CD4-positive, CD25-positive, alpha-beta regulatory T cell (primary cell): ENCODE results near the gene MTMR4. TPM values are rescaled to one million over a fixed set of nuclear protein-coding genes. Genes with fewer than 3 reads are reported as not detected.
A peak's percentile ranks its signal among the peaks of the same experiment; 100 is the strongest.

Source experiments
- ATAC-seq, 2 donors: fragments of 150-1000 bp; cut with Tn5 transposase; one replicate each; pipeline ENCODE4 v1.10.0; 2021; ENCODE audit warnings: low read depth in 2 of 2, moderate number of reproducible peaks in 2 of 2, moderate library complexity in 1 of 2
- DNase-seq, 3 donors: peaks; one replicate each; pipeline versions ENCODE4 v3.0.0 to v3.0.0-alpha.2; 2012 to 2022; ENCODE audit warnings: mixed read lengths in 1 of 3
- H3K27ac ChIP-seq: one replicate; pipeline ENCODE4 v1.7.0; 2013; ENCODE audit warnings: mild to moderate bottlenecking, low read length; ENCODE audit not compliant: insufficient read depth, poor library complexity, severe bottlenecking
- H3K27me3 ChIP-seq: one replicate; pipeline ENCODE4 v1.7.0; 2013; ENCODE audit warnings: low read length; ENCODE audit not compliant: control insufficient read depth, insufficient read depth
- H3K36me3 ChIP-seq: one replicate; pipeline ENCODE4 v1.7.0; 2013; ENCODE audit warnings: mild to moderate bottlenecking, low read length, moderate library complexity; ENCODE audit not compliant: control insufficient read depth, insufficient read depth
- H3K4me1 ChIP-seq: 2 replicates; pipeline ENCODE4 v1.7.0; 2013; ENCODE audit warnings: mild to moderate bottlenecking, low read length; ENCODE audit not compliant: insufficient read depth, control insufficient read depth, poor library complexity, severe bottlenecking
- H3K4me3 ChIP-seq: one replicate; pipeline ENCODE4 v1.7.0; 2013; ENCODE audit warnings: low read depth, mild to moderate bottlenecking, low read length, moderate library complexity
- H3K9me3 ChIP-seq, 2 experiments: 1 replicate in 1 of 2; 2 replicates in 1 of 2; pipeline ENCODE4 v1.7.0; 2013; ENCODE audit warnings: low read length in 2 of 2, mild to moderate bottlenecking in 1 of 2, moderate library complexity in 1 of 2; ENCODE audit not compliant: control insufficient read depth in 2 of 2
- H3K27ac Mint-ChIP-seq, 3 donors: one replicate each; pipeline ENCODE4 v1.8.0; 2020 to 2022; ENCODE audit warnings: mild to moderate bottlenecking in 3 of 3, mixed read lengths in 3 of 3, moderate library complexity in 2 of 3
- H3K27me3 Mint-ChIP-seq: one replicate; pipeline ENCODE4 v1.8.0; 2022; ENCODE audit warnings: mild to moderate bottlenecking, mixed read lengths
- H3K36me3 Mint-ChIP-seq: one replicate; pipeline ENCODE4 v1.8.0; 2020; ENCODE audit warnings: mixed read lengths
- H3K4me1 Mint-ChIP-seq, 4 donors: one replicate each; pipeline ENCODE4 v1.8.0; 2020 to 2022; ENCODE audit warnings: mixed read lengths in 4 of 4, mild to moderate bottlenecking in 1 of 4
- H3K4me3 Mint-ChIP-seq, 4 donors: one replicate each; pipeline ENCODE4 v1.8.0; 2020 to 2022; ENCODE audit warnings: mild to moderate bottlenecking in 4 of 4, mixed read lengths in 4 of 4, moderate library complexity in 3 of 4
- H3K9me3 Mint-ChIP-seq, 7 donors: one replicate each; pipeline ENCODE4 v1.8.0; 2020 to 2022; ENCODE audit warnings: mixed read lengths in 7 of 7, mild to moderate bottlenecking in 3 of 7, moderate library complexity in 2 of 7
- polyA plus RNA-seq, 4 donors: library from polyadenylated mRNA; unstranded; fragments of 300-500 nt; fragmentation: Illumina TruSeq; gene quantifications; one replicate each; pipeline ENCODE4 v1.2.3, GENCODE V29; 2021
- total RNA-seq: library from RNA; stranded (reverse); gene quantifications from one replicate; pipeline ENCODE4 v1.2.3, GENCODE V29; 2022

MTMR4 gene
- total and polyA plus RNA-seq, 5 donors from 2014 or later = 16.5 to 43.6 (median 19.0) TPM

GRCh38 chr17:58527306-58527705 is 12.9 kb upstream of the MTMR4 start:
- DNase-seq (peak in 1 of 3 donors; percentile 28), ATAC-seq (no peak)
- Mint-ChIP-seq H3K4me1 (peaks cover 0 to 2% (median 0%) of the 10 kb centered on the region in 4 donors), H3K27ac (no peak overlapping the region), H3K36me3 (no peaks in the 10 kb centered on the region), H3K4me3 (no peak overlapping the region), H3K27me3 (peaks cover 7% of the 10 kb centered on the region), H3K9me3 (no peaks in the 10 kb centered on the region)
- Histone ChIP-seq H3K9me3 (no peaks in the 10 kb centered on the region), H3K4me3 (no peak overlapping the region), H3K27me3 (peaks cover 3% of the 10 kb centered on the region), H3K27ac (no peak overlapping the region), H3K36me3 (no peaks in the 10 kb centered on the region), H3K4me1 (peaks cover 8% of the 10 kb centered on the region)

GRCh38 chr17:58525239-58525638 is 10.8 kb upstream of the MTMR4 start:
- ATAC-seq (no peak), DNase-seq (no peak)
- Mint-ChIP-seq H3K9me3 (no peaks in the 10 kb centered on the region), H3K4me1 (peaks cover 0 to 2% (median 0%) of the 10 kb centered on the region in 4 donors), H3K27ac (peak overlapping the region in 1 of 3 donors; percentile 65), H3K27me3 (peaks cover 5% of the 10 kb centered on the region), H3K4me3 (no peak overlapping the region), H3K36me3 (no peaks in the 10 kb centered on the region)
- H3K27ac ChIP-seq = no peak overlapping the region
- no peaks in the 10 kb centered on the region for H3K9me3 ChIP-seq
- no peaks in the 10 kb centered on the region for H3K4me1 ChIP-seq
- H3K4me3 ChIP-seq = no peak overlapping the region
- no peaks in the 10 kb centered on the region for H3K36me3 ChIP-seq
- H3K27me3 ChIP-seq = no peaks in the 10 kb centered on the region

GRCh38 chr17:58521680-58522079 is 7.2 kb upstream of the MTMR4 start:
- no peaks in the 10 kb centered on the region for H3K9me3 ChIP-seq
- no peak overlapping the region for H3K4me3 Mint-ChIP-seq
- ATAC-seq = no peak
- peaks cover 5% of the 10 kb centered on the region for H3K27me3 Mint-ChIP-seq
- no peak overlapping the region for H3K27ac ChIP-seq
- no peaks in the 10 kb centered on the region for H3K36me3 ChIP-seq
- no peak for DNase-seq
- no peaks in the 10 kb centered on the region for H3K36me3 Mint-ChIP-seq
- H3K4me3 ChIP-seq = no peak overlapping the region
- H3K4me1 ChIP-seq = peaks cover 18% of the 10 kb centered on the region
- no peaks in the 10 kb centered on the region for H3K9me3 Mint-ChIP-seq
- H3K27ac Mint-ChIP-seq = peak overlapping the region in 1 of 3 donors; percentile 47
- H3K27me3 ChIP-seq = no peaks in the 10 kb centered on the region
- peaks cover 6 to 26% (median 9%) of the 10 kb centered on the region in 4 donors for H3K4me1 Mint-ChIP-seq

- no peak overlapping the region for H3K27ac ChIP-seq
- peaks cover 21% of the 10 kb centered on the region for H3K4me1 ChIP-seq
- no peaks in the 10 kb centered on the region for H3K36me3 ChIP-seq
- no peak for ATAC-seq
- no peaks in the 10 kb centered on the region for H3K9me3 ChIP-seq
- H3K4me3 ChIP-seq = no peak overlapping the region
- H3K27me3 Mint-ChIP-seq = peaks cover 5% of the 10 kb centered on the region
- H3K27ac Mint-ChIP-seq = peak overlapping the region in 2 of 3 donors; percentile 47 to 61
- H3K27me3 ChIP-seq = no peaks in the 10 kb centered on the region
- peaks cover 12 to 34% (median 16%) of the 10 kb centered on the region in 4 donors for H3K4me1 Mint-ChIP-seq
- no peaks in the 10 kb centered on the region for H3K36me3 Mint-ChIP-seq
- DNase-seq = peak in 1 of 3 donors; percentile 26
- peak overlapping the region in 3 of 4 donors; percentile 22 to 73 (median 67) for H3K4me3 Mint-ChIP-seq
- H3K9me3 Mint-ChIP-seq = no peaks in the 10 kb centered on the region
Measured at GRCh38 chr17:58520843-58521430, 6.5 kb upstream of the MTMR4 start.

- Histone ChIP-seq H3K4me3 (peak overlapping the region; percentile 96), H3K27me3 (no peaks in the 10 kb centered on the region), H3K9me3 (no peaks in the 10 kb centered on the region), H3K36me3 (no peaks in the 10 kb centered on the region), H3K4me1 (peaks cover 39% of the 10 kb centered on the region), H3K27ac (peak overlapping the region; percentile 88)
- Mint-ChIP-seq H3K27ac (peak overlapping the region; percentile 94 to 98 (median 96)), H3K9me3 (no peaks in the 10 kb centered on the region), H3K4me3 (peak overlapping the region; percentile 84 to 98 (median 95)), H3K27me3 (peaks cover 5% of the 10 kb centered on the region), H3K36me3 (peaks cover under 1% of the 10 kb centered on the region), H3K4me1 (peaks cover 18 to 56% (median 26%) of the 10 kb centered on the region in 4 donors)
- peak; percentile 82 to 85 for ATAC-seq
- DNase-seq = peak; percentile 100
Measured at GRCh38 chr17:58517928-58518609, 3.6 kb upstream of the MTMR4 start.

- H3K36me3 Mint-ChIP-seq = peaks cover 4% of the 10 kb centered on the region
- ATAC-seq (no peak), DNase-seq (no peak)
- no peaks in the 10 kb centered on the region for H3K27me3 Mint-ChIP-seq
- peaks cover 42% of the 10 kb centered on the region for H3K4me1 ChIP-seq
- H3K4me3 ChIP-seq = peak overlapping the region; percentile 71
- H3K9me3 ChIP-seq = no peaks in the 10 kb centered on the region
- no peaks in the 10 kb centered on the region for H3K9me3 Mint-ChIP-seq
- H3K27ac Mint-ChIP-seq = peak overlapping the region; percentile 89 to 98 (median 94)
- H3K36me3 ChIP-seq = peaks cover 2% of the 10 kb centered on the region
- peak overlapping the region; percentile 84 to 98 (median 95) for H3K4me3 Mint-ChIP-seq
- H3K4me1 Mint-ChIP-seq = peaks cover 20 to 61% (median 31%) of the 10 kb centered on the region in 4 donors
- H3K27ac ChIP-seq = peak overlapping the region; percentile 88
- no peaks in the 10 kb centered on the region for H3K27me3 ChIP-seq
Measured at GRCh38 chr17:58517378-58517927, 3.0 kb upstream of the MTMR4 start.

GRCh38 chr17:58516644-58517377 is 2.4 kb upstream of the MTMR4 start:
- Histone ChIP-seq H3K4me3 (peak overlapping the region; percentile 71), H3K9me3 (no peaks in the 10 kb centered on the region), H3K36me3 (peaks cover 3% of the 10 kb centered on the region), H3K27me3 (no peaks in the 10 kb centered on the region), H3K4me1 (peaks cover 42% of the 10 kb centered on the region), H3K27ac (peak overlapping the region; percentile 88)
- Mint-ChIP-seq H3K4me3 (peak overlapping the region; percentile 84 to 98 (median 95)), H3K9me3 (no peaks in the 10 kb centered on the region), H3K27me3 (no peaks in the 10 kb centered on the region), H3K4me1 (peaks cover 20 to 66% (median 34%) of the 10 kb centered on the region in 4 donors), H3K27ac (peak overlapping the region; percentile 79 to 94 (median 86)), H3K36me3 (peaks cover 4% of the 10 kb centered on the region)
- ATAC-seq (no peak), DNase-seq (no peak)
